HepG2 (cell line): Measurements from ENCODE around the gene CTCF. TPM values are rescaled to one million over a fixed set of nuclear protein-coding genes. Genes with fewer than 3 reads are reported as not detected.

Experiments
- ATAC-seq: fragments of 200-7000 bp; cut with Tn5 transposase; 3 replicates; pipeline ENCODE4 v1.9.1; 2020; ENCODE audit warnings: mild to moderate bottlenecking, moderate library complexity
- BruUV-seq: library from RNA; stranded (reverse); fragments of 400-500 nt; replicated peaks from 2 replicates; lab custom pipeline; 2021; lab: Mats Ljungman, UMichigan
- CTCF ChIA-PET: fragments of 300-600 bp; formaldehyde crosslinking; extraction: SDS; loops from one replicate; lab custom pipeline; 2021; ENCODE audit warnings: low total read pairs, inconsistent platforms, low intra/inter-chr PET ratio; lab: Yijun Ruan, JAX
- POLR2A ChIA-PET: fragments of 350-600 bp; sonication (Branson Sonifier 250); formaldehyde crosslinking; loops from one replicate; lab custom pipeline; 2020; ENCODE audit warnings: antibody characterized with exemption, inconsistent platforms; lab: Yijun Ruan, JAX
- DNase-seq: peaks from one replicate; pipeline ENCODE4 v3.0.0-alpha.2; 2015; ENCODE audit warnings: low spot score
- FAIRE-seq: peaks from 3 replicates; lab custom pipeline; 2011; peaks lifted over from hg19 to GRCh38; lab: Jason Lieb, UNC
- H2AFZ ChIP-seq: one replicate; pipeline ENCODE4 v1.6.1; 2011; ENCODE audit warnings: low read length, inconsistent platforms
- H3K27ac ChIP-seq: fragments of 300-600 bp; 3 replicates; pipeline ENCODE4 v1.8.0; 2011; ENCODE audit warnings: mixed run types, mild to moderate bottlenecking, mixed read lengths, low read length, inconsistent platforms; ENCODE audit not compliant: insufficient read depth; ENCODE audit errors: extremely low read length
- H3K27me3 ChIP-seq, 2 experiments: fragments of 200-600 bp in 1 of 2; 2 replicates in 1 of 2; 3 replicates in 1 of 2; pipeline versions ENCODE4 v1.6.0 to v1.8.0; 2011; ENCODE audit warnings: low read length in 2 of 2, mild to moderate bottlenecking in 2 of 2, moderate library complexity in 2 of 2, inconsistent platforms in 1 of 2; ENCODE audit not compliant: insufficient read depth in 2 of 2, control insufficient read depth in 1 of 2
- H3K36me3 ChIP-seq, 2 experiments: fragments of 200-600 bp in 1 of 2; replicated peaks in 1 of 2; 2 replicates in 1 of 2; 3 replicates in 1 of 2; pipeline versions ENCODE4 v1.5.1 to v1.8.0; 2011; ENCODE audit warnings: low read length in 2 of 2, inconsistent platforms in 1 of 2; ENCODE audit not compliant: insufficient read depth in 2 of 2, control insufficient read depth in 1 of 2
- H3K4me1 ChIP-seq: 2 replicates; pipeline ENCODE4 v1.5.1; 2012; ENCODE audit warnings: low read length, inconsistent platforms; ENCODE audit not compliant: insufficient read depth
- H3K4me2 ChIP-seq: 2 replicates; pipeline ENCODE4 v1.6.0; 2011; ENCODE audit warnings: low read depth, low read length, inconsistent platforms
- H3K4me3 ChIP-seq, 3 experiments: fragments of 200-600 bp in 1 of 3; sonication (generic), shearing (Covaris generic) in 1 of 3; replicated peaks in 1 of 3; 2 replicates each; pipeline ENCODE4 v1.5.1; 2011 to 2016; ENCODE audit warnings: low read length in 3 of 3, inconsistent platforms in 2 of 3, low read depth in 2 of 3, mild to moderate bottlenecking in 2 of 3, control low read depth in 1 of 3, mixed read lengths in 1 of 3; ENCODE audit not compliant: insufficient read depth in 1 of 3
- H3K79me2 ChIP-seq: one replicate; pipeline ENCODE4 v1.6.1; 2011; ENCODE audit warnings: low read length, inconsistent platforms; ENCODE audit not compliant: insufficient read depth
- H3K9ac ChIP-seq: 2 replicates; pipeline ENCODE4 v1.6.0; 2011; ENCODE audit warnings: mild to moderate bottlenecking, low read depth, low read length, inconsistent platforms; ENCODE audit not compliant: insufficient read depth
- H3K9me3 ChIP-seq: 2 replicates; pipeline ENCODE4 v1.5.1; 2012; ENCODE audit warnings: mild to moderate bottlenecking, low read length
- H4K20me1 ChIP-seq: 2 replicates; pipeline ENCODE4 v1.6.0; 2011; ENCODE audit warnings: inconsistent platforms, mild to moderate bottlenecking, low read length, moderate library complexity; ENCODE audit not compliant: insufficient read depth
- BCL6 ChIP-seq: IDR thresholded peaks from 2 replicates; pipeline ENCODE4 v1.6.1; 2016; ENCODE audit warnings: missing genetic modification reagents, missing compliant biosample characterization
- NRL ChIP-seq: sonication (generic); formaldehyde crosslinking; IDR thresholded peaks from 2 replicates; pipeline ENCODE4 v1.5.0; 2020; ENCODE audit warnings: missing genetic modification reagents, mild to moderate bottlenecking, moderate library complexity, borderline replicate concordance
- PPARG ChIP-seq: conservative IDR thresholded peaks from 2 replicates; pipeline ENCODE4 v1.6.1; 2016; ENCODE audit warnings: missing biosample characterization, missing genetic modification reagents
- ZNF253 ChIP-seq: sonication (generic); formaldehyde crosslinking; IDR thresholded peaks from 2 replicates; pipeline ENCODE4 v1.8.0; 2022; ENCODE audit warnings: mild to moderate bottlenecking, missing genetic modification reagents, borderline replicate concordance
- ZNF414 ChIP-seq: sonication (generic); formaldehyde crosslinking; IDR thresholded peaks from 2 replicates; pipeline ENCODE4 v1.5.0; 2020; ENCODE audit warnings: missing genetic modification reagents
- ZNF556 ChIP-seq: sonication (generic); formaldehyde crosslinking; IDR thresholded peaks from 2 replicates; pipeline ENCODE4 v1.4.0; 2020; ENCODE audit warnings: mild to moderate bottlenecking, missing genetic modification reagents, borderline replicate concordance
- WGBS: methylation state at CpG from one replicate; pipeline ENCODE4 v1.1.6; 2017; ENCODE audit warnings: low lambda C conversion rate; 5-methylcytosine and 5-hydroxymethylcytosine counted together
- in situ Hi-C: cut with HindIII; loops from 2 replicates; pipeline ENCODE4 v1.10.0; 2017; ENCODE audit warnings: low pct_unique_long_range_greater_than_20kb; ENCODE audit not compliant: extremely low pct_ligation_motif_present
- intact Hi-C: fragments of 100-400 bp; cut with micrococcal nuclease; formaldehyde crosslinking; loops from one replicate; pipeline ENCODE4 v1.10.0; 2022; ENCODE audit not compliant: unreplicated experiment
- polyA plus RNA-seq, 8 experiments: library from polyadenylated mRNA; depleted of rRNA in 3 of 8; stranded (reverse) in 7 of 8; unstranded in 1 of 8; fragments of >200 nt; fragmentation: Illumina TruSeq in 4 of 8; extraction: Trizol in 4 of 8; gene quantifications; 2 replicates each; pipeline versions ENCODE4 v1.2.1 to v1.2.3, GENCODE V29; 2011 to 2016; ENCODE audit warnings: low read depth in 4 of 8, missing spikeins in 1 of 8, mixed read lengths in 1 of 8; ENCODE audit not compliant: insufficient read depth in 1 of 8
- total RNA-seq, 5 experiments: library from RNA; depleted of rRNA; stranded (reverse); fragments of >200 nt; fragmentation: Illumina TruSeq; extraction: Trizol; gene quantifications; 2 replicates each; pipeline ENCODE4 v1.2.3, GENCODE V29; 2016; ENCODE audit warnings: low read depth in 1 of 5

Gene CTCF
- total and polyA plus RNA-seq, 2 of the 13 experiments (the other 11 are each of a cell fraction or from before 2014, with no cell fraction given) = 19.5 to 37.5 TPM

GRCh38 chr16:67678354-67679023 is 116.2 kb downstream of the CTCF start:
- Histone ChIP-seq H3K4me1 (no peaks in the 10 kb centered on the region), H3K27ac (no peak overlapping the region), H3K79me2 (no peaks in the 10 kb centered on the region), H3K9ac (no peak overlapping the region), H3K27me3 (no peaks in the 10 kb centered on the region), H4K20me1 (no peaks in the 10 kb centered on the region), H3K9me3 (no peaks in the 10 kb centered on the region), H3K4me2 (no peak overlapping the region)
- intact Hi-C loops (no loop called here), in situ Hi-C loops (no loop called here)
- CTCF ChIA-PET = no interaction called here
- no peak for FAIRE-seq
- TF ChIP-seq NRL (CRISPR knock-in tag) = no peak
- no peak for TF ChIP-seq ZNF556
- TF ChIP-seq PPARG (CRISPR knock-in tag) = no peak
- no peak for TF ChIP-seq ZNF414
- no peak for TF ChIP-seq BCL6 (CRISPR knock-in tag)
- no peak for TF ChIP-seq ZNF253 (CRISPR knock-in tag)
- TF ChIP-seq, all 625 proteins: peak for 0
- DNase-seq = no peak
- 96% methylated on average over 12 of the region's 12 CpGs for WGBS
- H3K4me3 ChIP-seq = no peak overlapping the region
- peaks cover 9 to 15% of the 10 kb centered on the region in 2 experiments for H3K36me3 ChIP-seq
- no peak overlapping the region for H2AFZ ChIP-seq
- POLR2A ChIA-PET = no interaction called here
- BruUV-seq = no TSS peak
- no peak for ATAC-seq
